Cortex of kidney (tissue), 1 donor: ENCODE data around the gene POMGNT1.

Source experiments
- DNase-seq: peaks from one replicate; lab custom pipeline; 2025; lab: John Stamatoyannopoulos, UW

The POMGNT1 gene

DNA sequence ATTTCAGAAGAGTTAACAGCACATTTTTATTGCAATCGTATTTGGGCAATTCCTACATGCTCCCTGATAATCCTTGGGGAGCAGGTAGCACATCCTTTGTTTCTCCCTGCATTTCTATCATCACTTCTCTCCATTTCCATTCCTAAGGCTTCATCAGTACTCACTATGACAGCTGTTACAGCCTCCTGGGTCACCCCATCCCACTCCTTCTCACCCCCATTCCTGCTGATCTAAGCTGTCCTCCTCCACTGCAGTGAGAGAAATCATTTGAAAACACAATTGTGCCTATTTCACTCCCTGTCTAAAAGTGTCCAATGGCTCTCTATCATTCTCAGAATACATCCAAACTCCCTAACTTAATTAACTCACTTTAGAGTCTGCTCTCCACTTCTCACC, 40.3 kb downstream of the POMGNT1 start:
- no peak for DNase-seq

GRCh38 chr1:46153732-46154131, 44.5 kb downstream of the POMGNT1 start:
- DNase-seq = no peak

DNA sequence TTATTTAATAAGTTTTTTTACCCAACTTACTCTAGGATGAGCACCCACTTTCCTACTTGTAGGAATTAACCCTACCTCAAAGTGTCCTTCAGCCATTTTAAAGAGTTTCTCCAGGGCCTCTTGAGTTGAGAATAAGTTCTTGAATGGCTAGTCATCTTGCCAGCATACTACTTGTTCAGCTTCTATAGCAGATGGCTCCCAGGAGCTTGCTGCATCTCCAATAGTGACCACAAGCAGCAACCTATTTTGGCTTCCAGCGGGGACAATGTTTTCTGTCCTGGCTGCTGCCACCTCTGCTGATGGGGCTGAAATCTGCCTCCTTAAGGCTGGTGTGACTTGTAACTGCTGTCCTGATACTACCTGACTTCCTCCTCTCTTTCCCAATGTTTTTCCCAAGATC, 45.0 kb downstream of the POMGNT1 start:
- DNase-seq = no peak

GRCh38 chr1:46152016-46152415, 46.2 kb downstream of the POMGNT1 start:
- no peak for DNase-seq

GRCh38 chr1:46150085-46150484, 48.1 kb downstream of the POMGNT1 start:
- no peak for DNase-seq

DNA sequence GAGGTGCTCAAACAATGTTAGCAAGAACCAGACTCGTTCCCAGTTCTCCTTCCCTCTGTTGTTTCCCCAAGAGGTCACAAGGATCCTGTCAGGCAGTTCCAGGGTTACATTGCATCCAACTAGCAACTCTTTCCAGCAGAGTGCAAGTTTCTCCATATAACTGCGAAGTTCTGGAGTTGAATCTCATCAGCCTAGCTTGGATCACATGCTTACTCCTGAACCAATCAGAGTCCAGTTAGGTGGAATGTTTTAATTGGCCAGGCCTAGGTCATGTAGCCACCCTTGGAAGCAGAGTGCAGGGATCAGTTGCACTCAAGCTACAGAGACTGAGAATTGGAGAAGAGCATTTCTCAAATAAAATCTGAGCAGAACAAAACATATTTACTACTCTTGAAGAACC, 49.9 kb downstream of the POMGNT1 start:
- DNase-seq = no peak
